ENCODE data around the gene EDEM2.

Gene EDEM2

GRCh38 chr20:35133735-35134134 is 13.4 kb downstream of the EDEM2 start:
- TF ChIP-seq EZH2phosphoT487 (conservative IDR thresholded peaks at IDR 0.05; ENCODE audit: low read length) (no peak), CTCF (IDR thresholded peaks at IDR 0.05; ENCODE audit: insufficient read depth, low read length, poor library complexity, severe bottlenecking) (no peak)
- no peaks in the 10 kb centered on the region for H3K9me2 ChIP-seq (replicated peaks; ENCODE audit: insufficient read depth, low read length)
- H3K9ac ChIP-seq (ENCODE audit: low read length), result no peak overlapping the region
- H2AFZ ChIP-seq (ENCODE audit: low read depth, low read length, severe bottlenecking), result no peak overlapping the region
- no peak overlapping the region for H3K27ac ChIP-seq (ENCODE audit: low read depth, low read length)
- no peaks in the 10 kb centered on the region for H3K27me3 ChIP-seq (ENCODE audit: low read length)
- no peaks in the 10 kb centered on the region for H3K36me3 ChIP-seq (ENCODE audit: low read length)
- H4K20me1 ChIP-seq (ENCODE audit: low read depth, low read length), result no peaks in the 10 kb centered on the region
- H3F3A ChIP-seq (ENCODE audit: insufficient read depth), result no peaks in the 10 kb centered on the region
- no peaks in the 10 kb centered on the region for H3K9me3 ChIP-seq (ENCODE audit: insufficient read depth, low read length)
- H3K79me2 ChIP-seq (ENCODE audit: insufficient read depth, low read length), result no peaks in the 10 kb centered on the region
- no peak overlapping the region for H3K4me2 ChIP-seq (ENCODE audit: low read depth, low read length, poor library complexity, severe bottlenecking)
- H3K4me3 ChIP-seq (ENCODE audit: insufficient read depth, low read length, poor library complexity, severe bottlenecking), result no peak overlapping the region

GRCh38 chr20:35133031-35133430 is 14.1 kb downstream of the EDEM2 start:
- Histone ChIP-seq H3K9ac (ENCODE audit: low read length) (no peak overlapping the region), H3K9me3 (ENCODE audit: insufficient read depth, low read length) (no peaks in the 10 kb centered on the region), H2AFZ (ENCODE audit: low read depth, low read length, severe bottlenecking) (no peak overlapping the region), H3K4me2 (ENCODE audit: low read depth, low read length, poor library complexity, severe bottlenecking) (no peak overlapping the region), H3K4me3 (ENCODE audit: insufficient read depth, low read length, poor library complexity, severe bottlenecking) (no peak overlapping the region), H3K9me2 (replicated peaks; ENCODE audit: insufficient read depth, low read length) (no peaks in the 10 kb centered on the region), H4K20me1 (ENCODE audit: low read depth, low read length) (no peaks in the 10 kb centered on the region), H3F3A (ENCODE audit: insufficient read depth) (no peaks in the 10 kb centered on the region), H3K27ac (ENCODE audit: low read depth, low read length) (no peak overlapping the region), H3K79me2 (ENCODE audit: insufficient read depth, low read length) (no peaks in the 10 kb centered on the region), H3K36me3 (ENCODE audit: low read length) (no peaks in the 10 kb centered on the region), H3K27me3 (ENCODE audit: low read length) (no peaks in the 10 kb centered on the region)
- TF ChIP-seq CTCF (IDR thresholded peaks at IDR 0.05; ENCODE audit: insufficient read depth, low read length, poor library complexity, severe bottlenecking) (no peak), EZH2phosphoT487 (conservative IDR thresholded peaks at IDR 0.05; ENCODE audit: low read length) (no peak)

GRCh38 chr20:35131934-35132333 is 15.2 kb downstream of the EDEM2 start:
- Histone ChIP-seq H3K9me2 (replicated peaks; ENCODE audit: insufficient read depth, low read length) (no peaks in the 10 kb centered on the region), H3K4me2 (ENCODE audit: low read depth, low read length, poor library complexity, severe bottlenecking) (no peak overlapping the region), H3K36me3 (ENCODE audit: low read length) (0 out of 2 replicates have a peak, but pooled peaks cover 4% of the 10 kb centered on the region), H3K4me3 (ENCODE audit: insufficient read depth, low read length, poor library complexity, severe bottlenecking) (no peak overlapping the region), H3F3A (ENCODE audit: insufficient read depth) (no peaks in the 10 kb centered on the region), H2AFZ (ENCODE audit: low read depth, low read length, severe bottlenecking) (no peak overlapping the region), H3K79me2 (ENCODE audit: insufficient read depth, low read length) (no peaks in the 10 kb centered on the region), H4K20me1 (ENCODE audit: low read depth, low read length) (no peaks in the 10 kb centered on the region), H3K9me3 (ENCODE audit: insufficient read depth, low read length) (no peaks in the 10 kb centered on the region), H3K27ac (ENCODE audit: low read depth, low read length) (no peak overlapping the region), H3K9ac (ENCODE audit: low read length) (no peak overlapping the region), H3K27me3 (ENCODE audit: low read length) (no peaks in the 10 kb centered on the region)
- TF ChIP-seq EZH2phosphoT487 (conservative IDR thresholded peaks at IDR 0.05; ENCODE audit: low read length) (no peak), CTCF (IDR thresholded peaks at IDR 0.05; ENCODE audit: insufficient read depth, low read length, poor library complexity, severe bottlenecking) (no peak)

Data from SU-DHL-6 (cell line).